Muscle of back (tissue), 11 donors: ENCODE data around the gene RBM17. TPM values are rescaled to one million over a fixed set of nuclear protein-coding genes. Genes with fewer than 3 reads are reported as not detected.
"Not testable (repeated sequence)": the region's sequence is repeated elsewhere in the genome, so short reads cannot be mapped to it uniquely, and the experiment has no call there.

ENCODE experiments used
- DNase-seq, 3 donors: peaks; one replicate each; pipeline versions ENCODE4 v3.0.0 to v3.0.0-alpha.2; 2013
- polyA plus RNA-seq, 10 donors: library from polyadenylated mRNA; unstranded; fragments of 120-200 nt; gene quantifications; one replicate each; pipeline ENCODE4 v1.2.1, GENCODE V29; 2013; ENCODE audit not compliant: insufficient read length in 10 of 10

RBM17 gene
- polyA plus RNA-seq, 10 donors = 74.9 to 126 (median 95.6) TPM

DNA sequence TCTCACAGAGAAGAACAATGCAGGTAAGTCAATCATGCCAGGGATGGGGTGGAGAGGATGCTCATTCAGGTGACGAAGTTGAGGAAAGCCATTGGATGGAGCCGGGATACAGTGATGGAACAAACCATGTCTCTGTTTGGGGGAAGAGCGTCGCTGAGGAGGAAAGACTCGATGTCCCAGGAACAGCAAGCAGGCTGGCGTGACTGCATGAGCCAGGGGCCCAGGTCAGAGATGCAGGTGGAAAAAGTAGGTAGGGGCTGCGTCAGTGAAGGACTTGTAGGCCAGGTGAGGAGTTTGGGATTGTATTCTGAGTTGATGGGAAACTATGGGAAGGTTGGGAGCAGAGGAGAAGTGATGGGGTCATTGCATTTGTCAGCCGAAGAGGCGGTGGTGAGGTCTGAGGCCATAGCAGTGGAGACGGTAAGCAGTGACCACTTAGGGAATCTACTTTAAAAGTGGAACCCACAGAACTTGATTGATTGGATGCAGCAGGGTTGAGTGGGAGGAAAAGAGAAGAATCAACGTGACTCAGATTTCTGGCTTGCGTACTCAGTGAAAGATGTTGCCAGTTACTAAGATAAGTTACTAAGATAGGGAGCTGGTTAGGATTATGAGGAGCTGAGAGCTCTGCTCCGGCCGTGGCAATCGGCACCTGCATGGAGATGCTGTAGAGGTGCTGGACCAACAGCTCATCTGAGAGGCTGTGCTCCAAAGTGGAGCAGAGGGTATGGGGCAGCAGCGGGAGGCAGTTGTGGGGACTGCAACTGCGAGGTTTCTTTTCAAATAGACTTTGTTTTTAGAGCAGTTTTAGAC is 14.1 kb upstream of the RBM17 start:
- DNase-seq = no peak

- DNase-seq = no peak
Observed at GRCh38 chr10:6077071-6077675, 11.7 kb upstream of the RBM17 start.

DNA sequence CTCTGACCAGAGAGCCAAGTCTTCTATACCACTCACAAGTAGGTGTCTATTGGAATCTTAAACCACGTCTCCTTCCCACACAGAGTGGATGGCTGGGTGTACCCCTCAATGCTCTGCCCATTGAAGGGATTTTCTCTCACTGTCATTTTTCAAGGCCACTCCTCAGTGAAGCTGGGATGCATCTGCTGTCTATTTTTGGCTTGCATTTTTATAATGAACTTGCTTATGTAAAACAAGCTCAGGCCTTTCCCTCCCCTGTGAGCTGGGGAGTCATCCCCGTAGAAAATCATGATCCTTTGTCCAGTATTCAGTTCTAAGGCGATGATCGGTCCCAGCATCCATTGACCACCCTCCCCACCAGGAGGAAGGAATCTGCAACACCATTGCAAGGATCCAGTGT is 9.8 kb upstream of the RBM17 start:
- DNase-seq = no peak

DNA sequence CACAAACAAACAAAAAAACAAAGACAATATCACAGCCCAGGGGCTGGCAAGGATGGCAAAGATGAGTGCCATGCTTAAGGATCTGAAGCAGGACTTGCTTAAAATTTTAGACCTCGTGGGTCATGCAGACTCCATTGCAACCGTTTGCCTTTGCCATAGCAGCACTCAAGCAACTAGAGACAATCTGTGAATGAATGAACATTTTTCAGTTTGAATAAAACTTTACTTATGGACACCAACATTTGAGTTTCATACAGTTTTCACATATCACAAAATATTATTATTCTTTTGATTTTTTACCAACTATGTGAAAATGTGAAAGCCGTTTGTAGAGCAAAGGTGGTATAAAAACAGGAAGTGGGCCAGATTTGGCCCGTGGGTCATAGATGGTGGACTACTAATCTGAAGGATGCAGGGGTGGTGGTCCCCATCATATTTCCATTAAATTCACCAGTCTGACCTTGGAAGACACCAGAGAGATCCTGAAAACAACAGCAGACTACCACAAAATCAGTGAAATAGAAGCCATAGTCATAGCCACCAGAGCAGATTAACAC is 8.3 kb upstream of the RBM17 start:
- no peak for DNase-seq

GRCh38 chr10:6082496-6083395 is 6.1 kb upstream of the RBM17 start:
- no peak for DNase-seq

DNA sequence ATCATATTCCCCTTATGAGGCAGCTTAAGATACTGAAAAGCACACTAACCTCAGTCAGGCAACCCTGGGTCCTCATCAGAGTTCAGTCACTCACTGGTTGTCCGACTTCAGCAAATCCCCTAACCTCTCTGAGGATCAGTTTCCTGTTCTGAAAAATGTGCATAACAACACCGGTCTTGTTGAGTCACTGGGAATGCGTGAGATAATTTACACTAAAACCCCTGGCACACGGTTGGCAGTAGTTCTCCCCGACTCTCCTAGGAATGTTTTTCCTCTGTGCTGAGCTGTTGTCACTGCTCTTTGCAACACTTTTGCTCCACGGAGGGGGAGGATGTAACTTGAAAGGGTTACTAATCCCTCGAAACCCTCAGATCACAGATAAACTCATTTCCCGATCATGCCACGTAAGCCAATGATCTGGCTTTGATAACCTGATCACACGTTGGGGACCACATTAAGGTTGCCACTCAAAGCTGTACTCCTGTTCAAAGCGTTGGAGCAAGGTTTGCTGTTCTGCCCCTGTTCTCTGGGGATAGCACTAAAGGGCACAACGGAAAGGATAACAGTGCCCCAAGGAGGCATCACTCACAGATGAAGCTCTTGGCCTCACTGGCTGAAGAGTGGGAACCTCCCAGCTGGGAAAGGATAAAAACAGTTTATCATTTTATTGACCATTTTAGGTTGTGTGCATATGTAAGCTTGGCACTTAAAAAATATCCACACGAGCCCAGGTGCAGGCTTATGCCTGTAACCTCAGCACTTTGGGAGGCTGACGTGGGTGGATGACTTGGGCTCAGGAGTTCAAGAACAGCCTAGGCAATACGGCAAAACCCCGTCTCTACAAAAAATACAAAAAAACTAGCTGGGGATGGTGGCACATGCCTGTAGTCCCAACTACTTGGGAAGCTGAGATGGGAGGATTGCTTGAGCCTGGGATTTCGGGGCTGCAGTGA is 5.0 kb upstream of the RBM17 start:
- peak in 1 of 3 donors; percentile 32 for DNase-seq

- DNase-seq = peak; percentile 81 to 92 (median 86)
Observed at GRCh38 chr10:6086375-6087233, 2.2 kb upstream of the RBM17 start.

- DNase-seq = peak in 1 of 3 donors; percentile 52
Observed at GRCh38 chr10:6089334-6090219, 743 bp downstream of the RBM17 start.

DNA sequence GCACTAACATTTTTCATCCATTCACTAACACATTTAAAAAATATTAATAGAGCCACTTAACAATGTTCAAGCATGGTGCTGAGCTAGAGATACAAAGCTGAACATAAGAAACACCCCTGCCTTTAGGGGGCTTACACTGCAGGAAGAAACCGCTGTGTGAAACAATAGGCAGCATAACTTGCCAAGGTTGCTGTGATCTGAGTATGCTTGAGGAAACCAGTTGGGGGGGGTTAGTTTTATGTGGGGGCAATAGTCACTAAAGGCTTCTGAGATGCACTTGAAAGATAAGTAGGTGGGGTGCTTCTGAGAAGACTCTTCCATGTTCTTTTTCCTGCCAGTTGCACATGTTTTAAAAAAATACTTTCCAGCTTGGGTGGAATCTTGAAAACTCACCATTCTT is 2.8 kb downstream of the RBM17 start:
- peak in 1 of 3 donors; percentile 20 for DNase-seq

GRCh38 chr10:6092731-6093130 is 3.9 kb downstream of the RBM17 start:
- no peak for DNase-seq

DNA sequence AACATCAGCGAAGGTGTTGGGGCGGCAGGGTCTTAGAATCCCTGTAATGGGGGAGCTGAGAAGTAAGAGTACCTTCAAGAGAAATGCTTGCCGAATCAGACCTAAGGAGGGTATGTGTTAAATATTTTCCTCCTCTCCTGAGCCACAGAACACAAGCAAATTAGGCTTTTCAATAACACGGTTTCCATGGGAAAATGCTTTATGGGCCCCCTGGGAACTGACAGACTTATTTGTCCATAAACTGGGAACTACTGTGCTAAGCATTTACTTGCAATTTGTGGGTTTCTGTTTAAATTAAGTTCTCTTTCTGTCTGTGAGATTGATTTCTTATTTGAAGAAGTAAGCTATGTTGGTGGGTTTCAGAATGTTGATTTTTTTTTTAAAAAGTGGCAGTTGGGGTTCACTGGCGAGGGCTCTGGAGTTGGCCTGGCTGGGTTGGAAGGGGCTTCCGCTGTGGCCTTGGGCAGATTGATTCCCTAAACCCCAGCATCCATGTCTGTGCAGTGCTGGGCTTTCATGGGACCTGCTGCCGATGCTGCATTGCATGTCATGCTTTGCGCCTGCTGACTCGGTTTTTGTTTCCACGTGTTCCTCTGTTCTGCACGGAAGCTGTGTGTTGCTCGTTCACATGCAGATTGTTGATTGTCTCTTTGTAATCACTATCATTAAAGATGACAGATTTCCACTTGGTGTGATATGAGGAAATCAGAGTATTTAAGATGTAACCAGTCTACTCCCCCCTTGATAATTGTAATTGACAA is 7.2 kb downstream of the RBM17 start:
- DNase-seq = no peak

- no peak for DNase-seq
Observed at GRCh38 chr10:6097063-6097462, 8.2 kb downstream of the RBM17 start.

DNA sequence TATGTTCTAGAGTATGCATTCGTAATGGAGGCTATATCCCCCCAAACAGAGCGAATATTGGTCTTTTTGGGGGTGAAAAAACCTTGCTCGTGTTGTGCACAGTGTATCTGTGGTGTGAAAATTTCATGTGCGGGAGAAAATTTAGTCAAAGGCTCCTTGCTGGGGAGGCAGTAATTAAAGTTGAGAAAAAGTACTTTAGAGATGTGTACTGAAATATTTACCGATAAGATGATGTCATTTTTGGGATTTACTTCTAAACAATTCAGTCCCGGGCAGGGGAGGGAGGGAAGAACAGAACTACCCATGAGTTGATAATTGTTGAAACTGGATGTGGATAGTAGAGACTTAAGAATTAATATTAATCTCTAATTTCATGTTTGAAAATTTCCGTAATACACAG is 9.3 kb downstream of the RBM17 start:
- DNase-seq = no peak

DNA sequence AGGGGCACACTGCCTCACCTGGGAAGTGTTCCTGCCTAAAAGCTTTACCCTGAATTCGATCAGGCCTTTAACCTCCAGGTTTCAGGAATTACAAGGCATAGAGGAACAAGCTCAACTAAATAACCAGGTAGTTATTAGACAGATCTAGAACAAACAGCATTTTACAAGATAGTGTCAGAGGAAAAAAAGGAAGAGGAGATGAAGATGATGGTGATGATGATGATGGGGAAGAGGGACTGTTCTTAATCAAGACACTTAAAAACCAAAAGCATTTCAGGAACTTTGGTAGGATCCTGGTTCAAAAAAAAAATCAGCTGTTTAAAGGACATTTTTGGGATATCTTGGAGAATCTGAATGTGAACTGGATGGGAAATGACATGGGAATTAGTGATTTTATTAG is 11.5 kb downstream of the RBM17 start:
- DNase-seq = no peak

- DNase-seq = no peak
Observed at GRCh38 chr10:6101181-6101580, 12.3 kb downstream of the RBM17 start.

GRCh38 chr10:6102128-6102527 is 13.3 kb downstream of the RBM17 start:
- DNase-seq = no peak

GRCh38 chr10:6103591-6103990 is 14.8 kb downstream of the RBM17 start:
- no peak for DNase-seq

- DNase-seq = not testable (repeated sequence)
Observed at GRCh38 chr10:6107616-6108015, 18.8 kb downstream of the RBM17 start.
